Measurements from ENCODE around the gene IER5.
A peak's percentile ranks its signal among the peaks of the same experiment; 100 is the strongest.

IER5 gene

DNA sequence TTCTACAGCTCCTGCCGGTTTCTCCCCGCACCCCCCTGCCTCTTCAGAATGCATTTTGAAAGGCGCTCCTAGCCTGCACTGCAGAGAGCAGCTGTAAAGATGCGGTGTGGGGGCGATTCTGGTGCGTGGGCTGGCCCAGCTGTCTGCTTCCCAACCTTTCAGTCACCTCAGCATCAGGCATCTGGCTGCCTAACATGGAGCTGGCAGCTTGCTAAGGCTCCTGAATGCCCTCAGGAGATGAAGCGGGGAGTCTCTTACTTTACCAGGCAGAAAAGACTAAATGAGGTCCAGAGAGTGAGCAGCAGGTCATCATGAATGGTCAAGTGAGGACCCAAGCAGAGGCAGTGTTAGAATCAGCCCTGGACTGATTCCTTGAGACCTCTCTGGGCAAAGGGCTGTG is 8.7 kb downstream of the IER5 start:
- no peak for ATAC-seq
- Mint-ChIP-seq H3K9me3 (no peaks in the 10 kb centered on the region), H3K36me3 (ENCODE audit: low read depth) (peaks cover 32% of the 10 kb centered on the region), H3K4me1 (peaks cover 82% of the 10 kb centered on the region), H3K27ac (no peak overlapping the region), H3K27me3 (no peaks in the 10 kb centered on the region), H3K4me3 (no peak overlapping the region)
- DNase-seq = no peak

DNA sequence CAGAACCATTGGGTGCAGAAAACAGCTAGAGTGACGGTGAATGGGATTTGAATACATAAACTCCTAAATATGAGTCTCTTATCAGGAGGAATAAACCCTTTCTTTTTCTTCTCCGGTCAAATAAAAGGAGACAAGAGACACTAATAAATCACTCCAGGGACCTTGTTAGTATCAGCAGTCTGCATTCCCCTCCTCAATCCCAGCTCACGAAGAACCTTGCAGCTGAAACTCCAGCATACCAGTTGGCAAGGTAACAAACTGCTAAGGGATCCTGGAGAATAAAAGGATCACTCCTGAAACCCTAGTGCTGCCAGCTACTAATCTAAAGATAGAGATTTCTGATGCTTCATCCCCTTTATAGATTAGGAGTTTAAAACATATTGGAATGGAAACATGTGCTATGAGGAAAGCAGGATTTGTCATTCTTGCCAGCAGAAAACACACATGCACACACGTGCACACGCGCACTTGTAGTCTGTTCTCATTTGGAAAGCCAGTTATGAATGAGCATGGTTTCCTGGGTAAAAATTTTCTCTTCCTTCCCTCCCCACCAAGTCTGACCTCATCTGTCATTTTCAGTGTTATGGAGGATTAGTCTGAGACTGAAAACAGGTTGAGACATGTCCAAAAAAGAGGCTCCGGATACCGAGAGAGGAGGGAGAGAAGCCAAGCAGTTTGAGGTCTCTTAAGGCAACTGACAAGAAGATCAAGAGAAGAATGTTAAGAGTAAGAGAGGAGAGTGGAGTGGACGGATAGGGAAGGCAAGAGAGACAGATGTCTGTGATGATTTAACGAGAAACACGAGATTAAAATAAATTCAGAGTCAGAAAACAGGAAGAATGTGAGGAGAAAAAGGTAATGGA is 10.9 kb downstream of the IER5 start:
- H3K27ac Mint-ChIP-seq = peak overlapping the region; percentile 99
- DNase-seq (peak; percentile 46), ATAC-seq (peak; percentile 76)
- H3K4me1 Mint-ChIP-seq = peaks cover 85% of the 10 kb centered on the region
- H3K9me3 Mint-ChIP-seq = no peaks in the 10 kb centered on the region
- H3K4me3 Mint-ChIP-seq = peak overlapping the region; percentile 76
- H3K27me3 Mint-ChIP-seq = no peaks in the 10 kb centered on the region
- peaks cover 14% of the 10 kb centered on the region for H3K36me3 Mint-ChIP-seq (ENCODE audit: low read depth)

DNA sequence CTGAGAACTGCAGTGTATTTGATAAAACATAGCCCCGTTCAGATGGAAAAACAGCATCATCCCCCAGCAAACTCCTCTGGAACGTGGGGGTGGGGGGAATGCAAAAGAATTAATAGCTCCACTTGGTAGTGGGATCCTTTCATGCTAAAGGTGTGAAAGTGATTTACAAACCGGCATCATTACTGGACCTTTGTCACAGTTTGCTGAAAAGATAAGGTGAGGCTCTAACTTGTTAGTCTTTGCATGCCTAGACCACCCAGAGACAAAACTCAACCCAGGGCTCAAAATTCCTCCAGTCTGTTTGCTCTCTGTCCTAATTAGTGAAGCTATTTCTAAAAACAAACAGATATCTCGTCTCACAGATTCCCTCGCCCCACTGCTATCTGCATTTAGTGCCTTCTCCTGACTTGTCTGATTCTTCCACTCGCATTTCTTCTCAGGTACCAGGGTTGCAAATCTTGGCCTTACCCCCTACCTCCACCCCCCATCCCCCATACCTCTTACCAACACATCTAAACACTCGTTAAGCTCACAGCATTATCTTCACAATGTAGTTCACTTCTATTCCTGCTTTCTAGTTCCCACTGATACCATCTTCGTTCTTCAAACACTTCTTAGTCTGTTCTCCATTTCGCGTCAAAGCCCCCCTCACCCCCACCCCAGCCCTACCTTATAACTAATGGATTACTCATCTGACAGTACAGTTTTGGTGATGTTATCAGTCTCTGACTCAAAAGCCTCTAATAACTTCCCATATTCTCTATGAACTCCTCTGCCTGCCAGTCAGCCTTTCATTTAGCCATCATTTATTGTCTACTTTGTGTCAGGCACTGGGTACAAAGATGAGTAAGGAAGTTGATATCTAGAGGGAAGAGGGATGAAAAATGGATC is 11.8 kb downstream of the IER5 start:
- peak; percentile 45 for ATAC-seq
- Mint-ChIP-seq H3K27ac (peak overlapping the region; percentile 99), H3K9me3 (no peaks in the 10 kb centered on the region), H3K36me3 (ENCODE audit: low read depth) (peaks cover 7% of the 10 kb centered on the region), H3K27me3 (no peaks in the 10 kb centered on the region), H3K4me1 (peaks cover 84% of the 10 kb centered on the region), H3K4me3 (peak overlapping the region; percentile 76)
- peak; percentile 39 for DNase-seq

DNA sequence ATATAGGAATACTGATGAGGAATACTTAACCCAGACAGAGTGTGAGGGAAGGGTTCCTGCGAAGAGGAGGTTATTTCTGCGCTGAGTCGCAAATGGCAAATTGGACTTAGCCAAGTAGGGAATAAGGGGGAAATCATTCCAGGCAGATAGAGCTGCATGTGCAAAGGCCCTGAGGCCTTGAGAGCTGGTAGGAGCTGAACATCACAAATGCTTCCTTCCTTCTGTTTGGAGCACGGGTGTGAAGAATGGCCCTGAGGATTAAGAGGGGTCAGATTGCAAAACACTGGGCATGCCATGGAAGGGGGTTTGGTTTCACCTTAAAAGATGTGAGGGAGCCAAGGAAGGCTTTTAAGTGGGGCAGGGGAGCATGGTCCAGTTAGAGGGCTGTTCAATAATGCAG is 12.4 kb downstream of the IER5 start:
- DNase-seq (no peak), ATAC-seq (no peak)
- H3K36me3 Mint-ChIP-seq (ENCODE audit: low read depth) = peaks cover 2% of the 10 kb centered on the region
- H3K27ac Mint-ChIP-seq = peak overlapping the region; percentile 99
- H3K4me3 Mint-ChIP-seq = peak overlapping the region; percentile 76
- H3K9me3 Mint-ChIP-seq = no peaks in the 10 kb centered on the region
- peaks cover 2% of the 10 kb centered on the region for H3K27me3 Mint-ChIP-seq
- H3K4me1 Mint-ChIP-seq = peaks cover 86% of the 10 kb centered on the region

DNA sequence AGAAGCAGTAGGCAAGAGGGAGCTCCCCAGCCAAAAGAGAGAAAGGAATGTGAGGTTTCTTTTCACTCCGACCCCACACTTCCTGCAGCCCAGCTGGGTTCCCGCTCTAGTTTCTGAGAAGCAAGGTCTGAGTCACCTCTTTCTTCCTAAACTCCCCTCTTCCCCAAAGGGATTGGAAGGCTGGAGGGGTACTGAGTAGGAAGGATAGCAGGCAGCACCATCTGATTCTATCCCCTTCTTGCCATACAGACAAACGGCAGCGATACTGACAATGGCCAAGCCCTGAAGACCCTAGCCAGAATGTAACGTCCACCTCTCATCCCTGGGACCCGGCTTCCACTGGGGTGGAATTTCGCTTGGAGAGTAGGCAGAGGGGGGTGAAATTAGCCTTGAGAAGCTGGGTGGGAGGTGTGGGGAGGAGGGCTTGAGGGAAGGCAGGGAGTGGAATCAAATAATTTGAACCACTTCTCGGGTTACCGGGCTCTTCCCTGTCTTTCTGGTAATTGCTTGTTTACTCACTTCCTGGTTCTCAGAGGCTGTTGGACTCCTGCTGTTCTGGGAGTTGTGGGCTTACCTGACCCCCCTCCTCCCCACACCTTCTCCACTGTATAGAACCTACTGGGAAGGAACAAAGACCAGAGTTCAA is 13.2 kb downstream of the IER5 start:
- H3K27ac Mint-ChIP-seq = peak overlapping the region; percentile 28
- no peak overlapping the region for H3K4me3 Mint-ChIP-seq
- DNase-seq (no peak), ATAC-seq (no peak)
- peaks cover 85% of the 10 kb centered on the region for H3K4me1 Mint-ChIP-seq
- peaks cover 8% of the 10 kb centered on the region for H3K27me3 Mint-ChIP-seq
- H3K36me3 Mint-ChIP-seq (ENCODE audit: low read depth) = no peaks in the 10 kb centered on the region
- H3K9me3 Mint-ChIP-seq = no peaks in the 10 kb centered on the region

DNA sequence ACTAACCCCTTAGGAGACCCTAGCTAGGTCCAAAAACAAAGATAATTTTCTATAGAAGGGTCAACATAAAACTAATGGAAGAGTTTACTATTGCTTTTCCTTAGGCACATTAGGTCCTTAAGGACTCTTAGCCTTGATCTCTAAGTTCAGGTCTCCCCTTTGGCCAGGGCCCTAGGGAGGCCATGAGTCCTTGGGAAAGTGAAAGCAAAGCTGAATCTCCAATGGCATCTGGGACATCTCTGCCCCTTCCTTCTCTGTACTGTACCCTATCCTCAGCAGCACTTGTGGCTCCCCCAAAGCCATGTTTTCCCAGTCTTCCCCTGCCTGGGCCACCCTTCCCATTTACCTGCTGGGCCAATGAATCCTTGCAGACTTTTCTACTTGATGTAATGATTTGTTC is 14.3 kb downstream of the IER5 start:
- H3K36me3 Mint-ChIP-seq (ENCODE audit: low read depth) = no peaks in the 10 kb centered on the region
- no peak overlapping the region for H3K4me3 Mint-ChIP-seq
- H3K27me3 Mint-ChIP-seq = peaks cover 16% of the 10 kb centered on the region
- peaks cover 83% of the 10 kb centered on the region for H3K4me1 Mint-ChIP-seq
- no peak overlapping the region for H3K27ac Mint-ChIP-seq
- H3K9me3 Mint-ChIP-seq = no peaks in the 10 kb centered on the region
- ATAC-seq = no peak
- no peak for DNase-seq

DNA sequence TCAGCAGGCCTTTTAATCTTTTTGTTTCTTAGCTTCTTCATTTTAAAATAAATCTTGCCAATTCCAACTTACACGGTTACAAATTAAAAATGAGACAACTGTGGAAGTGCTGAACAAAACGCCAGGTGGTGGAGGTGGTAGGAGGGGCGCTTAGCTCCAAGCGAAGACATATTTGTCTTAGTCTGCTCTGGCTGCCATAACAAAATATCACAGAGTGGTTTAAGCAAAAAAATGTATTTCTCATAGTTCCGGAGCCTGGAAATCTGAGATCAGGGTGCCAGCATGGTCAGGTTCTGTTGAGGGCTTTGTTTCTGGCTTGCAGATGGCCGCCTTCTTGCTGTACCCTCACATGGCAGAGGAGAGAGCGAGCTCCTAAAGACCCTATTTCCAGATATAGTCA is 14.9 kb downstream of the IER5 start:
- H3K9me3 Mint-ChIP-seq = no peaks in the 10 kb centered on the region
- H3K27ac Mint-ChIP-seq = no peak overlapping the region
- no peak for ATAC-seq
- H3K36me3 Mint-ChIP-seq (ENCODE audit: low read depth) = no peaks in the 10 kb centered on the region
- no peak overlapping the region for H3K4me3 Mint-ChIP-seq
- DNase-seq = no peak
- peaks cover 79% of the 10 kb centered on the region for H3K4me1 Mint-ChIP-seq
- peaks cover 16% of the 10 kb centered on the region for H3K27me3 Mint-ChIP-seq

DNA sequence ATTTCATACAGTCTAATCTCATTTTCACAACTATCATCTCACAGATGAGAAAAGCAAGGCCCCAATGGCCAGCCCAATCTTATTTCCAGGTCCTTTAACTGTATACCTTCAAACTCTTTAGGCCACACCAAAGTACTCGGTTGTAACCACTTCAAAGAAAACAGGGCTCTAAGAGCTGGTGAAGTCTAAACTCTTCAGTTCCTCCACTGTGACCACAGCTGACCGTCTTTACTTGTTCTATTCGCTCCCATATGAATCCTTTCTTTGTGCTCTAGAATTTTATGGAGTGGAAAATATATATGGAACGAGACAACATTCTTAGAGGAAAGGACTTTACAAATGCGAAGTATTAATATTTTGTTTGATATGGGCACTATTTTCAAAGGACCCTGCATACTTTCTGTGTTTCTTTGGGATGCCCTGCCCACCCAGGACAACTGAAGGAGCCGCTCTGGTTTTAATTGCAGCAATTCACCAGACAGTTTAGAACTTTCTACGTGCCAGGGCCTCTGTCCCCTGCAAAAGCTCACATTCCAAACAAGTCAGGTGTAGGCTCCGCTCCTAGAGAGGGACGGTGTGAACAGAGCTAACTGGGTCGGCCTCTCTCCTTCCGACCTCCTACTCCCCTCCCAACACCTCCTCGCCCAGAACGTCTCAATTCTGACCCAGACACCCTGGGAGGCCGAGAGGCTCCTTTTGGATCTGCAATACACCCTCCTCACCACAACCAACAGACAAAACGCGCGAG is 15.7 kb downstream of the IER5 start:
- H3K27me3 Mint-ChIP-seq = peaks cover 16% of the 10 kb centered on the region

DNA sequence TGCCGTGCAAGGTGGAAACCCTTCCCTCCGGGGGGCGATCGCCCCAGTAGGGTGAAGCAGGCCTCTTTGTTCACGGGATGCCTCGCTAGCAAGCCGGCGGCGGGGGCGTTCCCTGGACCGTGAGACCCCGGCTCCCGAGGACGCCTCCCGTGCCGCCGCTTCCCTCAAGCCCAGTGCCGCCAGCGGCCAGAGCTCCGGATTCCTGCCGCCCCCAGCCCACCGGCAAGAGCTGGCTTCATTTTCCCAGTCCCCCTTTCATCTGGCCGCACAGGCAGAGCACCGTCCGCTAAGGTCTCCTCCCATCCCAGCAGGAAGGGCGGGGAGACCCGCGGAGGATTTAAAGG is 16.3 kb downstream of the IER5 start:
- Mint-ChIP-seq H3K36me3 (ENCODE audit: low read depth) (no peaks in the 10 kb centered on the region), H3K27ac (peak overlapping the region; percentile 49), H3K4me1 (peaks cover 68% of the 10 kb centered on the region), H3K9me3 (no peaks in the 10 kb centered on the region), H3K4me3 (peak overlapping the region; percentile 78), H3K27me3 (peaks cover 16% of the 10 kb centered on the region)
- DNase-seq (peak; percentile 54), ATAC-seq (peak; percentile 9)

More for the DNA sequence above, 15.7 kb downstream of the IER5 start:
- Mint-ChIP-seq H3K36me3 (ENCODE audit: low read depth) (no peaks in the 10 kb centered on the region), H3K4me3 (peak overlapping the region; percentile 78), H3K4me1 (peaks cover 74% of the 10 kb centered on the region), H3K9me3 (no peaks in the 10 kb centered on the region), H3K27ac (peak overlapping the region; percentile 61)
- no peak for ATAC-seq
- no peak for DNase-seq

DNA sequence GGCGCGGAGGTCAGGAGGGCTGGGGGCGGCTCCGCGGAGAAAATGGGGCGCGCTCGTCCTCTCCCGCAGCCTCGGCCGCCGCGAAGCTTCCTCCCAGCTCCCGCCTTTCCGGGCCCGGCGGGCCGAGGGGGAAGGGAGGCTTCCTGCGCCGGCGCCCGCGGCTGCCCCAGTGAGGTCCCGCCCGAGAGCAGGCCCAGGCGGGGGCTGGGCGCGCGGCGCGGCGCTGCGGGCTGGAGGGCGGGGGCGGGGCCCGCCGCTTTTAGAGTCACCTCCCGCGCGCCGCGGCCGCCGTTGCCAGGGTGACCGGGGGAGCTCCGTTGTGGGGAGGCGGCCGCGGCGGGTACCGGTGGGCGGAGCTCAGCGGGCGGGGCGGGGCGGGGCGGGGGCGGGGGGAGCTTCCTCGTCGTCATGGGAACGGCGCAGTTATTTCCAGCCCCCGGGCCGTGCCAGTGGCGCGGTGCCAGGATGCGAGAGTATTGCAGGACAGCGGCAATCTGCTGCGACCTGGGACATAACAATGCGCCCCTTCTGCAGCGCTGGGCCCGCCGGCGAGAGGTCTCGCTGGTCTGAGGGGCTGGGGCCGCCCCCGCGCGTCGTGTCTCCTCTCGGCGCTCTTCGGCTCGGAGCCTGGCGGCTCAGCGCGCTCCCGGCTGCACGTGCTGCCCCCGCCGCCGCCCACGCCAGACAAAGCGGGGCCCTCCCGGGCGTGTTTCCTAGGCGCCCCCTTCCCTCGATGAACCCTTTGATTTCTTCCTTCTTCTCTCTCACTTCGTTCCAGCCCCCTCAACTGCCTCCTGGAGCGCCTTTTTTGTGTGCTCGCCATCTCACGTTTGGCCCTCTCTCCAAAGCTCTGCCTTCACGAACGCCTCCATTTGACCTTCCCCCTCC is 16.9 kb downstream of the IER5 start:
- Mint-ChIP-seq H3K4me3 (peak overlapping the region; percentile 84), H3K4me1 (peaks cover 62% of the 10 kb centered on the region), H3K27me3 (peaks cover 16% of the 10 kb centered on the region), H3K36me3 (ENCODE audit: low read depth) (no peaks in the 10 kb centered on the region), H3K27ac (peak overlapping the region; percentile 89), H3K9me3 (no peaks in the 10 kb centered on the region)
- ATAC-seq = peak; percentile 78
- peak; percentile 93 for DNase-seq

DNA sequence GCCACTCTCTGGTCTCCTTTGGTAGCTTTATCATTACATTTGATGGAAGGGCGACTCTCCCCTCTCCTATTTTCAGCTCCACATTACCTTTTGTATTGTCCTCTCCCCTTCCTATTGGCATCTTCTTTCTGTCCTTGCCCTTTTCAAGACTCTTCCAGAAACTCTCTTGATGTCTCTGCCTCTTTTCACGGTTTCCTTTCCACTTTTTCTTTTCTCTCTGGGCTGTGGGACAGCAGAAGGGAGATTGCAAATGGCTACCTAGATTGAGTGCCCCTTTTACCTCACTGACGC is 17.5 kb downstream of the IER5 start:
- no peaks in the 10 kb centered on the region for H3K9me3 Mint-ChIP-seq
- no peak for DNase-seq
- H3K27me3 Mint-ChIP-seq = peaks cover 16% of the 10 kb centered on the region
- no peaks in the 10 kb centered on the region for H3K36me3 Mint-ChIP-seq (ENCODE audit: low read depth)
- peak overlapping the region; percentile 84 for H3K4me3 Mint-ChIP-seq
- peaks cover 56% of the 10 kb centered on the region for H3K4me1 Mint-ChIP-seq
- ATAC-seq = no peak
- peak overlapping the region; percentile 89 for H3K27ac Mint-ChIP-seq

DNA sequence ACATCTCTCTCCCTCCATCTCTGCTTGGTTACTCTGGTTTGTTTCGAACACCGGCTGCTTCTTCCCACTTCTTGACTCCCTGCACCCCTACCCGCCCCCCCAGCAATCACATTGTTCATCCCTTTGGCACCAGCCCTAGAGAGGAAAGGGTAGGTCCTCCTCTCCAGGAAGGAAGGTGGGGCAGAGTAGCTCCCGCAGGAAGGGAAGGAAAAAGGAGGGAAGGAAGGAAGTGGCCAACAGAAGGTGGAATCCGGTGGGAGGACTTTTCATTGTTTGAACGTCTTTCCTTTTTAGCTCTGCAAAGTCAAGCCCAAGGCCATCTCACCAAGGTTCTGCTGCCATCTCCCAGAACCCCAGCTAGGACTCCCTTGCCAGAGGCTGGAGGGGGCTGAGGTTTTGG is 18.0 kb downstream of the IER5 start:
- Mint-ChIP-seq H3K27ac (no peak overlapping the region), H3K27me3 (peaks cover 16% of the 10 kb centered on the region), H3K4me1 (peaks cover 51% of the 10 kb centered on the region), H3K9me3 (no peaks in the 10 kb centered on the region), H3K36me3 (ENCODE audit: low read depth) (no peaks in the 10 kb centered on the region), H3K4me3 (peak overlapping the region; percentile 84)
- ATAC-seq = no peak
- no peak for DNase-seq

DNA sequence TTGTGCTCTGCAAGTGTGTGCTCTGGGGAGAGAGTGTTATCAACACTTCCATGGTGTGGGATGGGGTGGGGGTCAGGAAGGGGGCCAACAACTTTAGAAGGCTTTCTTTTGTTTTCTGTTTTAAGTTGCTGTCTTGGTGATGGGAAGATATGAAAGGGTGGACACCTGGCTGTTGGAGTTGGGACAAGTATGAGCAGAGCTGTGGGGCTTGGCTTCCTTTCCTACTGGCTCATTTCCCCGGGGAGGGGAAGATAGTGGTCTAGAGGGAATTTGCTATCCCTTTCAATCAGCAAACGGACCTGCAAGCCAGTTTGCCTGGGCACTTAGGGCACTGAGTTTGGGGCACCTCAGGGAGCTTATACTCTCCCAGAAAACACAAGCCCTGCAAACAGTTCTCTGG is 19.2 kb downstream of the IER5 start:
- H3K36me3 Mint-ChIP-seq (ENCODE audit: low read depth) = no peaks in the 10 kb centered on the region
- peaks cover 16% of the 10 kb centered on the region for H3K27me3 Mint-ChIP-seq
- H3K4me3 Mint-ChIP-seq = no peak overlapping the region
- DNase-seq (no peak), ATAC-seq (no peak)
- H3K9me3 Mint-ChIP-seq = no peaks in the 10 kb centered on the region
- peaks cover 43% of the 10 kb centered on the region for H3K4me1 Mint-ChIP-seq
- no peak overlapping the region for H3K27ac Mint-ChIP-seq

Measured in activated naive CD8-positive, alpha-beta T cell treated with anti-CD3 and anti-CD28 coated beads, Interleukin-2, amount 50 U/mL, for 24 hours (primary cell).